Measurements from ENCODE around the gene ZNF275. TPM values are rescaled to one million over a fixed set of nuclear protein-coding genes. Genes with fewer than 3 reads are reported as not detected.
A peak's percentile ranks its signal among the peaks of the same experiment; 100 is the strongest.
"Not testable (repeated sequence)": the region's sequence is repeated elsewhere in the genome, so short reads cannot be mapped to it uniquely, and the experiment has no call there.

Gene ZNF275
- total RNA-seq = 10 to 100 TPM in 2 of 6 donors, 1 to 10 TPM in 4; 5.9 to 13.8 (median 8.8) TPM

- DNase-seq (peak; percentile 74 to 96), ATAC-seq (ENCODE audit: low FRiP score in 2 of 2) (peak; percentile 93 to 99)
- Histone ChIP-seq H3K4me3 (peak within 1 kb of the TSS; percentile 42 to 82 (median 72)), H3K4me1 (peaks cover 0 to 6% (median 2%) of the 10 kb centered on the region in 4 donors), H3K27ac (peak within 1 kb of the TSS; percentile 51 to 81 (median 68)), H3K9me3 (peaks cover 0 to 9% (median 0%) of the 10 kb centered on the region in 4 donors), H3K36me3 (no peaks in the 10 kb centered on the region), H3K27me3 (no peaks in the 10 kb centered on the region)
- WGBS, 2 donors = 3 to 45% methylated on average over 13 to 81 of the region's 86 CpGs
- TF ChIP-seq CTCF (IDR thresholded peaks at IDR 0.05) = no peak
- TF ChIP-seq EP300 (IDR thresholded peaks at IDR 0.05) = no peak
- peak in 1 of 2 donors; percentile 72 for TF ChIP-seq POLR2AphosphoS5 (IDR thresholded peaks at IDR 0.05)
- peak in 2 of 4 donors; percentile 71 to 74 for TF ChIP-seq POLR2A (IDR thresholded peaks at IDR 0.05)
Measured at GRCh38 chrX:153333821-153334653, at the start of gene ZNF275. TSS of gene ZNF275 (plus strand) at chrX:153334153. CDS start at chrX:153336680, 2,527 bp downstream.

GRCh38 chrX:153285678-153286077 lies 48.3 kb upstream of the ZNF275 start:
- not testable (repeated sequence) for H3K4me1 ChIP-seq; H3K9me3 ChIP-seq; H3K36me3 ChIP-seq; H3K27ac ChIP-seq; DNase-seq; H3K27me3 ChIP-seq; H3K4me3 ChIP-seq; ATAC-seq (ENCODE audit: low FRiP score in 2 of 2)
- no CpG with 5 or more reads among the region's 8 CpGs for WGBS, 2 donors

GRCh38 chrX:153288807-153289206 lies 45.1 kb upstream of the ZNF275 start:
- not testable (repeated sequence) for ATAC-seq (ENCODE audit: low FRiP score in 2 of 2); H3K4me1 ChIP-seq; H3K9me3 ChIP-seq; H3K36me3 ChIP-seq; H3K27ac ChIP-seq; H3K27me3 ChIP-seq; H3K4me3 ChIP-seq; DNase-seq
- WGBS, 2 donors = no CpG with 5 or more reads among the region's 2 CpGs

GRCh38 chrX:153293485-153294071 lies 40.4 kb upstream of the ZNF275 start:
- ATAC-seq (ENCODE audit: low FRiP score in 2 of 2) = peak in 1 of 2 donors; percentile 52
- H3K36me3 ChIP-seq, H3K4me1 ChIP-seq, H3K27ac ChIP-seq, H3K27me3 ChIP-seq, H3K9me3 ChIP-seq, DNase-seq, H3K4me3 ChIP-seq: not testable (repeated sequence)
- WGBS, 2 donors = 62 to 69% methylated on average over 3 of the region's 8 CpGs

GRCh38 chrX:153297376-153297775 lies 36.6 kb upstream of the ZNF275 start:
- WGBS, 2 donors = 54 to 70% methylated on average over 1 of the region's 1 CpG
- H3K27ac ChIP-seq = no peak overlapping the region
- H3K9me3 ChIP-seq = no peaks in the 10 kb centered on the region
- DNase-seq (no peak), ATAC-seq (ENCODE audit: low FRiP score in 2 of 2) (no peak)
- no peaks in the 10 kb centered on the region for H3K4me1 ChIP-seq
- TF ChIP-seq POLR2AphosphoS5 (IDR thresholded peaks at IDR 0.05) (no peak), CTCF (IDR thresholded peaks at IDR 0.05) (no peak), POLR2A (IDR thresholded peaks at IDR 0.05) (no peak), EP300 (IDR thresholded peaks at IDR 0.05) (no peak)
- no peak overlapping the region for H3K4me3 ChIP-seq
- no peaks in the 10 kb centered on the region for H3K27me3 ChIP-seq
- no peaks in the 10 kb centered on the region for H3K36me3 ChIP-seq

- DNase-seq (no peak), ATAC-seq (ENCODE audit: low FRiP score in 2 of 2) (no peak)
- H3K27ac ChIP-seq = no peak overlapping the region
- no peaks in the 10 kb centered on the region for H3K9me3 ChIP-seq
- H3K27me3 ChIP-seq = no peaks in the 10 kb centered on the region
- no peaks in the 10 kb centered on the region for H3K36me3 ChIP-seq
- TF ChIP-seq EP300 (IDR thresholded peaks at IDR 0.05) (no peak), POLR2A (IDR thresholded peaks at IDR 0.05) (no peak), POLR2AphosphoS5 (IDR thresholded peaks at IDR 0.05) (no peak), CTCF (IDR thresholded peaks at IDR 0.05) (no peak)
- no peaks in the 10 kb centered on the region for H3K4me1 ChIP-seq
- no peak overlapping the region for H3K4me3 ChIP-seq
- WGBS, 2 donors = 51 to 84% methylated on average over 4 to 5 of the region's 5 CpGs
Measured at GRCh38 chrX:153299855-153300254, 34.1 kb upstream of the ZNF275 start.
